Adrenal gland (tissue), 5 donors: Measurements from ENCODE around the gene ADGRG7.

Source experiments
- POLR2A ChIP-seq, 2 donors: fragments of 450-650 bp; IDR thresholded peaks; one replicate each; pipeline ENCODE4 v1.6.1; 2017; ENCODE audit warnings: antibody characterized with exemption in 2 of 2, mild to moderate bottlenecking in 2 of 2, moderate library complexity in 1 of 2
- TF ChIP-seq, protein P1 (sequence below), 6 experiments: fragments of 450-650 bp in 4 of 6; fragments of 200-600 bp in 2 of 6; sonication (generic) in 1 of 6; IDR thresholded peaks; 1 replicate in 5 of 6; 2 replicates in 1 of 6; pipeline versions ENCODE4 v1.5.1 to v1.8.0; 2016 to 2021; ENCODE audit warnings: antibody characterized with exemption in 6 of 6, mild to moderate bottlenecking in 2 of 6, moderate library complexity in 1 of 6
- donor health status: DM: no; HTN: no; CAD: no.

DNA sequence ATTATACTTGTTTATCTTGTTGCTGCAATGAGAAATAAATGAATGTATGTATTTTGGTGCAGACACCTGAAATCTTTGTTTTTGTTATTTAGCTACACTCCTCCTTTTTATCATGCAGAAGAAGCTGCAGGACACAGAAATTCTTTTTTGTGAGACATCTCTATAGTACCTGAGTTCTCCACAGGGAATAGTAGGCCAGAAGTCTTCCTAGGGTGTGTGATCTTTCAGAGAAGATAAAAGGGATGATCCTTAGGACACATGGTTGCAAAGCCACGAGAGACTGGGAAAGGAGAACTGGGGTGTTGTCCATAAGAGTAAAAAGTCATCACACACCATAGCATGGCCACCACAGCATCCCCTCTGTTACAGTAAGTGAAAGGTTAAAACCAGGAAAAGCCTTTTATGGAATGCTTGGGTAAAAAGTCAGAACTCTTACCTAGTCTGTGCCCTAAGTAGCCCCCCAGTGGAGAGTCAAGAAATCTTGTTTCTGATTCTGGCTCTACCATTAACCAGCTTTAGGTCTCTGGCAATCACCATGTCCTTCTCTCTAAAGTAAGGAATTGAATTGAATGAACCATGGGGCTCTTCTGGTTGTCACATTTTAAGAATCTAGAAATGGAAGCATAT, 31.9 kb upstream of the ADGRG7 start:
- no peak for TF ChIP-seq POLR2A (IDR thresholded peaks at IDR 0.05)
- TF ChIP-seq, protein P1, sequence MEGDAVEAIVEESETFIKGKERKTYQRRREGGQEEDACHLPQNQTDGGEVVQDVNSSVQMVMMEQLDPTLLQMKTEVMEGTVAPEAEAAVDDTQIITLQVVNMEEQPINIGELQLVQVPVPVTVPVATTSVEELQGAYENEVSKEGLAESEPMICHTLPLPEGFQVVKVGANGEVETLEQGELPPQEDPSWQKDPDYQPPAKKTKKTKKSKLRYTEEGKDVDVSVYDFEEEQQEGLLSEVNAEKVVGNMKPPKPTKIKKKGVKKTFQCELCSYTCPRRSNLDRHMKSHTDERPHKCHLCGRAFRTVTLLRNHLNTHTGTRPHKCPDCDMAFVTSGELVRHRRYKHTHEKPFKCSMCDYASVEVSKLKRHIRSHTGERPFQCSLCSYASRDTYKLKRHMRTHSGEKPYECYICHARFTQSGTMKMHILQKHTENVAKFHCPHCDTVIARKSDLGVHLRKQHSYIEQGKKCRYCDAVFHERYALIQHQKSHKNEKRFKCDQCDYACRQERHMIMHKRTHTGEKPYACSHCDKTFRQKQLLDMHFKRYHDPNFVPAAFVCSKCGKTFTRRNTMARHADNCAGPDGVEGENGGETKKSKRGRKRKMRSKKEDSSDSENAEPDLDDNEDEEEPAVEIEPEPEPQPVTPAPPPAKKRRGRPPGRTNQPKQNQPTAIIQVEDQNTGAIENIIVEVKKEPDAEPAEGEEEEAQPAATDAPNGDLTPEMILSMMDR (IDR thresholded peaks at IDR 0.05), result no peak
